Pancreas (tissue), 10 donors: Measurements from ENCODE around the gene SKAP1. TPM values are rescaled to one million over a fixed set of nuclear protein-coding genes. Genes with fewer than 3 reads are reported as not detected.

ENCODE experiments used
- ATAC-seq, 4 donors: fragments of 200-7000 bp; cut with Tn5 transposase; one replicate each; pipeline versions ENCODE4 v1.8.0 to v1.9.1; 2020; ENCODE audit warnings: mild to moderate bottlenecking in 4 of 4, moderate library complexity in 4 of 4
- DNase-seq, 6 donors: peaks; one replicate each; pipeline ENCODE4 v3.0.0-alpha.2; 2020
- FAIRE-seq: peaks from 2 replicates; lab custom pipeline; 2012; peaks lifted over from hg19 to GRCh38; lab: Jason Lieb, UNC
- H3K27ac ChIP-seq, 4 donors: fragments of 200-600 bp; sonication (generic); 1 replicate in 3 of 4; 2 replicates in 1 of 4; pipeline versions ENCODE4 v1.5.0 to v1.8.0; 2020
- H3K27me3 ChIP-seq, 4 donors: fragments of 200-600 bp; one replicate each; pipeline ENCODE4 v1.8.0; 2021
- H3K36me3 ChIP-seq, 3 donors: fragments of 200-600 bp; sonication (generic) in 1 of 3; one replicate each; pipeline versions ENCODE4 v1.5.0 to v1.8.0; 2020 to 2021
- H3K4me1 ChIP-seq, 3 donors: fragments of 200-600 bp; one replicate each; pipeline ENCODE4 v1.8.0; 2021
- H3K4me3 ChIP-seq, 4 donors: fragments of 200-600 bp; sonication (generic) in 2 of 4; one replicate each; pipeline versions ENCODE4 v1.5.0 to v1.8.0; 2020 to 2021
- H3K9me3 ChIP-seq, 4 donors: fragments of 200-600 bp; one replicate each; pipeline ENCODE4 v1.8.0; 2021
- WGBS, 2 donors: extraction: QIAGEN DNeasy Blood & Tissue Kit; methylation state at CpG; one replicate each; pipeline ENCODE4 v1.1.7; 2013; 5-methylcytosine and 5-hydroxymethylcytosine counted together
- intact Hi-C, 3 donors: fragments of 100-400 bp; cut with DNase I; formaldehyde crosslinking; loops; one replicate each; pipeline versions ENCODE4 v1.11.1 to v1.14.2; 2022
- polyA plus RNA-seq, 2 donors: library from polyadenylated mRNA; stranded (reverse); fragments of 200-250 nt; gene quantifications; one replicate each; pipeline ENCODE4 v1.2.3, GENCODE V29; 2013
- total RNA-seq, 6 donors: library from RNA; stranded (reverse); fragmentation: NEBNext Ultra II Directional in 4 of 6; extraction: Animal tissue kit (Norgen Biotek cat#: 25700) in 4 of 6; gene quantifications; one replicate each; pipeline versions ENCODE4 v1.2.1 to v1.2.4, GENCODE V29; 2021 to 2023
- TF ChIP-seq, protein P1 (sequence below), 4 donors: fragments of 200-600 bp; sonication (generic) in 3 of 4; IDR thresholded peaks; one replicate each; pipeline versions ENCODE4 v1.5.0 to v1.8.0; 2021; ENCODE audit warnings: antibody characterized with exemption in 4 of 4
- donor health status: healthy with polysubstance abuse.
- donor health status: DM: no; HTN: no; CAD: no; lungs with moderate emphysema.
- donor health status: DM: no; HTN: no; CAD: no.
- donor health status: control.
- donor health status: control.
- donor health status: Bipolar disorder and iron deficiency.
- donor health status: DM: yes; HTN: yes; CAD: no.
- donor health status: DM: no; HTN: no; CAD: no.
- donor health status: DM: no; HTN: no; CAD: no.
- donor health status: DM: yes; HTN: yes; CAD: no.

Gene SKAP1
- total and polyA plus RNA-seq, 8 donors: 0.92 to 5.2 (median 3.0) TPM

DNA sequence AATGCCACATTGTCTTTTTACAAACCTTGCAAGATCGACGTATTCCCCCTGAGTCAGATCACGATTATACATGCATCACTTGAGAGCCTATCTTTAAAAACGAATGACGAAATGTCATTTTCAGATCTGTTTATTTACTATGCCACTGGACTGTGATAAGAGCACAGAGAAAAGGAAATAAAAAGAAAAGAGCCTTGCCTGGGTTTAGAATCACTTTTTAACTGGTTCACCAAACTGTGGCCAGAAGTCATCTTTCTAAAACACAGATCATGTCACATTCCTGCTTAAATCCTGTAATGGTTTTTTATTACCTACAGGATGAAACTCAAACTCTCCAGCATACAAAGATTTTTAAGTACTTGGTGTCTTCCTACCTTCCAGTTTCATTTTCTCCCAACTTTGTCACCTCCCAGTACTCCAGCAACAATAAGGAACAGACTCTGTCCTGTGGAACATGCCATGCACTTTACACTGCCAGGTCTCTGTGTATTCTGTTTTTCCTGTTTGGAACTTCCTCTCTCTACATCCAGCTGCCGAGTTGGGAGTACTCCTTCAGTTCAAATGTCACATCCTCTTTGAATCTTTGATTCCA lies 231.0 kb downstream of the SKAP1 start:
- intact Hi-C loops: no loop called here
- H3K9me3 ChIP-seq: no peaks in the 10 kb centered on the region
- no peak for DNase-seq
- no peaks in the 10 kb centered on the region for H3K36me3 ChIP-seq
- H3K27me3 ChIP-seq: peaks cover 0 to 2% (median 0%) of the 10 kb centered on the region in 4 donors
- FAIRE-seq: no peak
- H3K4me1 ChIP-seq: no peaks in the 10 kb centered on the region
- H3K27ac ChIP-seq: no peak overlapping the region
- H3K4me3 ChIP-seq: no peak overlapping the region
- TF ChIP-seq, protein P1, sequence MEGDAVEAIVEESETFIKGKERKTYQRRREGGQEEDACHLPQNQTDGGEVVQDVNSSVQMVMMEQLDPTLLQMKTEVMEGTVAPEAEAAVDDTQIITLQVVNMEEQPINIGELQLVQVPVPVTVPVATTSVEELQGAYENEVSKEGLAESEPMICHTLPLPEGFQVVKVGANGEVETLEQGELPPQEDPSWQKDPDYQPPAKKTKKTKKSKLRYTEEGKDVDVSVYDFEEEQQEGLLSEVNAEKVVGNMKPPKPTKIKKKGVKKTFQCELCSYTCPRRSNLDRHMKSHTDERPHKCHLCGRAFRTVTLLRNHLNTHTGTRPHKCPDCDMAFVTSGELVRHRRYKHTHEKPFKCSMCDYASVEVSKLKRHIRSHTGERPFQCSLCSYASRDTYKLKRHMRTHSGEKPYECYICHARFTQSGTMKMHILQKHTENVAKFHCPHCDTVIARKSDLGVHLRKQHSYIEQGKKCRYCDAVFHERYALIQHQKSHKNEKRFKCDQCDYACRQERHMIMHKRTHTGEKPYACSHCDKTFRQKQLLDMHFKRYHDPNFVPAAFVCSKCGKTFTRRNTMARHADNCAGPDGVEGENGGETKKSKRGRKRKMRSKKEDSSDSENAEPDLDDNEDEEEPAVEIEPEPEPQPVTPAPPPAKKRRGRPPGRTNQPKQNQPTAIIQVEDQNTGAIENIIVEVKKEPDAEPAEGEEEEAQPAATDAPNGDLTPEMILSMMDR (IDR thresholded peaks at IDR 0.05): no peak
- 11 to 14% methylated on average over 6 of the region's 6 CpGs for WGBS, 2 donors
- peak in 2 of 4 donors; percentile 60 to 69 for ATAC-seq

DNA sequence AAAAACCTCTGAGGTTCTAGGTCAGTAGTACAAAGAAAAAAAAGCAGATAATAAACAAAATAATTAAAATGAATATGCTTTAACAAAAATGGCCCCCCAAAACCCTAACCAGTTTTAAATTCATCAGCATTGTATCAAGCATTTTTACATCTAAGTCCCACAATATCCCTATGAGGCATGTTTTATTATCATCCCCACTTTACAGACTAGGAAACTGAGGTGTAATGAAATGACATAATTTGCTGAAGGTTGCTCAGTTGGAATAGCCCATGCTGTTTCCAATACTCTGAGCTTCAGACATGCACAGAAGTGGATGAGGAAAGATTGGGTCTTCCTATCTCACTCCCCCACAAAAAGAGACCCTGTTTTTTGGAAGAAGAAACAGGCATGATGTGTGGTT lies 234.1 kb downstream of the SKAP1 start:
- no peak overlapping the region for H3K4me3 ChIP-seq
- TF ChIP-seq, protein P1 (IDR thresholded peaks at IDR 0.05): no peak
- no peaks in the 10 kb centered on the region for H3K9me3 ChIP-seq
- H3K27me3 ChIP-seq: peaks cover 0 to 2% (median 0%) of the 10 kb centered on the region in 4 donors
- H3K4me1 ChIP-seq: no peaks in the 10 kb centered on the region
- no peak for FAIRE-seq
- no peak overlapping the region for H3K27ac ChIP-seq
- intact Hi-C loops: no loop called here
- no peaks in the 10 kb centered on the region for H3K36me3 ChIP-seq
- no peak for DNase-seq
- no peak for ATAC-seq

DNA sequence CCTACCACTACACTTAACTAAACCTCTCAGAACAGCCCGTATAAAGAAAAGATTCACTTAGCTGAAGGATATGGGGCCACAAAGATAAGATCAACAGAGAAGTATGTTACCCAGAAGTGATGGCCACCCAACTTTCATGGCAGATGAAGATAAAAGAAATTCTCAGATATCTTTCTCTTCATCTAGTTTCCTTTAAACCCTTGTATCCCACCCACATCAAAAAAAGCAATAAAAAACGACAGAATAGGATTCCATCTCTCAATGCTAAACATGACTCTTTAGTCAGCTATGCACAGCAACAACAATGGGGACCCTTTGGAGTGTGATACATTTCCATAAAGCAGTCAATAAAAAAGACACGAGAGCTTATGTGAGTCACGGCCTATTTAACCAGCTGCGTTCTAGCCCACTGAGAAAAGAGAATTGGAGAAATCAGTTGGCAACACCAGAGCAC lies 235.9 kb downstream of the SKAP1 start:
- FAIRE-seq: no peak
- WGBS, 2 donors: 66 to 80% methylated on average over 5 of the region's 5 CpGs

DNA sequence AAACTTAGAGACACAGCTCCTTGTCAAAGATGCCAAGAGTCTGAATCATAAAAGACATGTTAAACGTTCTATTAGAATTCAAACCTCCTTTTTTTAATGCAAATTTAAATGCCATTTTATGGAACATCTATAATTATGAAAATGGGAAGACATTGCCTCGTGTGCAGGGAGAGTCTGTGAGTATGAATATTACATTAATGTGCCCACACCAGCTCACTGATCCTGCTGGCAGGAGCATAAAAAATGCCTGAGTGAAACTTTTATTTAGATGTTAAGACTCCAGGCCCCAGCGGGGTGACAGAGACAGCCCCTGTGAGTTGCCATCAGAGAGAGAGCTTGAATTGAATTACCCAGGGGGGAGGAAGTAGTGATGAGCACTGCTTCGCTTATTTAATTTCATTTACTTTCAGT lies 237.7 kb downstream of the SKAP1 start:
- no peaks in the 10 kb centered on the region for H3K4me1 ChIP-seq
- no peak overlapping the region for H3K27ac ChIP-seq
- no peaks in the 10 kb centered on the region for H3K36me3 ChIP-seq
- H3K27me3 ChIP-seq: peaks cover 0 to 2% (median 0%) of the 10 kb centered on the region in 4 donors
- TF ChIP-seq, protein P1 (IDR thresholded peaks at IDR 0.05): no peak
- DNase-seq (no peak), ATAC-seq (no peak), FAIRE-seq (no peak)
- 63 to 73% methylated on average over 4 of the region's 4 CpGs for WGBS, 2 donors
- H3K9me3 ChIP-seq: no peaks in the 10 kb centered on the region
- intact Hi-C loops: no loop called here
- H3K4me3 ChIP-seq: no peak overlapping the region

More for the DNA sequence above, 235.9 kb downstream of the SKAP1 start:
- Histone ChIP-seq H3K27me3 (peaks cover 0 to 2% (median 0%) of the 10 kb centered on the region in 4 donors), H3K9me3 (no peaks in the 10 kb centered on the region), H3K27ac (no peak overlapping the region), H3K36me3 (no peaks in the 10 kb centered on the region), H3K4me3 (no peak overlapping the region), H3K4me1 (no peaks in the 10 kb centered on the region)
- DNase-seq (no peak), ATAC-seq (no peak)
- intact Hi-C loops: no loop called here
- TF ChIP-seq, protein P1 (IDR thresholded peaks at IDR 0.05): no peak

DNA sequence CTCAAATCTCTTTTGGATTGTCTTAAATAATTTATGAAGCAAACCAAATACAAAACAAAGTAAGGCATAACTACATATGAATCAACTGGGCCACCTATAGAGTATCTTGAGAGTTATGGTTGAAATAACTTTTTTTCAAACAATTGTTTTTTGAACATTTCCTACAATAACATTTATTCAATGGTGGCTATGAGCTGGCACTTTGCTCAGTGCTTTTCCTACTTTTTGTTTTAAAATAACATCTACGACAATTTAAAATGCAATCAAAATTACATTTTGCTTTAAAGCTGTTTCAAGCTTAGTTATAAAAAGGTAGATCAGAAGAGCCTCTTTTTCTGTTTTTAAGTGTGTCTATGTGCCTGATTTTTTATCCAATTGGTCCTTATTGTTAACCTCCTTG lies 238.7 kb downstream of the SKAP1 start:
- Histone ChIP-seq H3K27me3 (peaks cover 0 to 2% (median 0%) of the 10 kb centered on the region in 4 donors), H3K27ac (no peak overlapping the region), H3K4me1 (no peaks in the 10 kb centered on the region), H3K4me3 (no peak overlapping the region), H3K36me3 (no peaks in the 10 kb centered on the region), H3K9me3 (no peaks in the 10 kb centered on the region)
- ATAC-seq (no peak), DNase-seq (no peak), FAIRE-seq (no peak)
- TF ChIP-seq, protein P1 (IDR thresholded peaks at IDR 0.05): no peak
- 84 to 92% methylated on average over 1 of the region's 1 CpG for WGBS, 2 donors
- intact Hi-C loops: no loop called here
